GM18909 (cell line): ENCODE data around the gene CTNNA3.

Experiments used
- ATAC-seq: cut with Tn5 transposase; IDR thresholded peaks from one replicate; pipeline ENCODE4 v1.9.1; 2021; ENCODE audit warnings: mild to moderate bottlenecking; ENCODE audit not compliant: unreplicated experiment, poor library complexity

Gene CTNNA3

GRCh38 chr10:67173787-67174186, 522.2 kb downstream of the CTNNA3 start:
- no peak for ATAC-seq

GRCh38 chr10:67171970-67172369, 524.0 kb downstream of the CTNNA3 start:
- ATAC-seq, result no peak

- no peak for ATAC-seq
These were observed 539.8 kb downstream of the CTNNA3 start for GRCh38 chr10:67156239-67156638.

GRCh38 chr10:67151471-67151870, 544.5 kb downstream of the CTNNA3 start:
- ATAC-seq, result no peak

- ATAC-seq, result no peak
These were observed 551.5 kb downstream of the CTNNA3 start for GRCh38 chr10:67144530-67144929.

GRCh38 chr10:67141300-67141699, 554.7 kb downstream of the CTNNA3 start:
- no peak for ATAC-seq

- ATAC-seq, result no peak
These were observed 555.4 kb downstream of the CTNNA3 start for GRCh38 chr10:67140641-67141040.

GRCh38 chr10:67127441-67127840, 568.6 kb downstream of the CTNNA3 start:
- ATAC-seq, result no peak

GRCh38 chr10:67119651-67120050, 576.3 kb downstream of the CTNNA3 start:
- no peak for ATAC-seq

- no peak for ATAC-seq
These were observed 580.0 kb downstream of the CTNNA3 start for GRCh38 chr10:67115972-67116371.

GRCh38 chr10:67114945-67115344, 581.0 kb downstream of the CTNNA3 start:
- ATAC-seq, result no peak

GRCh38 chr10:67112765-67113164, 583.2 kb downstream of the CTNNA3 start:
- no peak for ATAC-seq

- no peak for ATAC-seq
These were observed 585.7 kb downstream of the CTNNA3 start for GRCh38 chr10:67110286-67110685.

GRCh38 chr10:67107670-67108069, 588.3 kb downstream of the CTNNA3 start:
- ATAC-seq, result no peak

- ATAC-seq, result no peak
These were observed 595.0 kb downstream of the CTNNA3 start for GRCh38 chr10:67100951-67101350.

- no peak for ATAC-seq
These were observed 597.5 kb downstream of the CTNNA3 start for GRCh38 chr10:67098461-67098860.

GRCh38 chr10:67095531-67095930, 600.5 kb downstream of the CTNNA3 start:
- no peak for ATAC-seq

- ATAC-seq, result no peak
These were observed 608.0 kb downstream of the CTNNA3 start for GRCh38 chr10:67088036-67088435.

GRCh38 chr10:67087135-67087425, 608.9 kb downstream of the CTNNA3 start:
- no peak for ATAC-seq

GRCh38 chr10:67086327-67087134, 609.5 kb downstream of the CTNNA3 start:
- ATAC-seq, result no peak

- no peak for ATAC-seq
These were observed 616.9 kb downstream of the CTNNA3 start for GRCh38 chr10:67079126-67079525.

GRCh38 chr10:67077376-67077775, 618.6 kb downstream of the CTNNA3 start:
- ATAC-seq, result no peak

- ATAC-seq, result no peak
These were observed 619.9 kb downstream of the CTNNA3 start for GRCh38 chr10:67076144-67076543.
